WERI-Rb-1 (cell line): ENCODE measurements around the gene HSPBAP1.

Experiments
- DNase-seq: peaks from one replicate; pipeline ENCODE4 v3.0.0-alpha.2; 2020
- H3K27ac ChIP-seq: fragments of 250-450 bp; sonication (Bioruptor Pico); 2 replicates; pipeline ENCODE4 v1.5.1; 2020; ENCODE audit warnings: mild to moderate bottlenecking, moderate library complexity
- H3K27me3 ChIP-seq: fragments of 250-450 bp; sonication (Bioruptor Pico); 2 replicates; pipeline ENCODE4 v1.5.1; 2021; ENCODE audit warnings: mild to moderate bottlenecking, low read depth, moderate library complexity; ENCODE audit not compliant: insufficient read depth, severe bottlenecking
- H3K36me3 ChIP-seq: fragments of 250-450 bp; sonication (Bioruptor Pico); 2 replicates; pipeline ENCODE4 v1.5.1; 2020; ENCODE audit warnings: mild to moderate bottlenecking, moderate library complexity
- H3K4me3 ChIP-seq: 2 replicates; pipeline ENCODE4 v1.5.1; 2011; ENCODE audit warnings: low read depth, mild to moderate bottlenecking, control low read depth, low read length
- H3K9me3 ChIP-seq: fragments of 250-450 bp; sonication (Bioruptor Pico); 2 replicates; pipeline ENCODE4 v1.5.1; 2021; ENCODE audit warnings: mild to moderate bottlenecking, moderate library complexity; ENCODE audit not compliant: severe bottlenecking
- TF ChIP-seq, protein P1 (sequence below): IDR thresholded peaks from 2 replicates; pipeline ENCODE4 v1.5.1; 2011; ENCODE audit warnings: low read depth, mild to moderate bottlenecking, control low read depth, inconsistent platforms, low read length

Gene HSPBAP1

DNA sequence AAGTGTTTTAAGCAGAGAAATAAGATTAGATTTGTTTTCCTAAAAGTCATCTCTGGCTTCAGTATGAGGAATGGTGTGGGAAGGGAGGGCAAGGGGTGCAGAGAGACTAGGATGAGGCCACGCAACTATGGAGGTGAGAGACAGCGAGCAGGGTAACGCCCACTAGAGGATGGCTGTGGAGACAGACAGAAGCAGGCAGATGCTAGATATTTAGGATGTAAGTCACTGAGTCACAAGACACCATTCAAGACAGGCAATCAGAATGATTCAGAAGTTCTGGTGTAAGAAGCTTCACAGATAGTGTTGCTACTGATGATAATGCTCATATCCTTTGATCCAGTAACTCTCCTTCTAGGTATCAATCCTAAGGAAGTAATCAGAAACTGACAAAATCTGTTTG, 19.1 kb downstream of the HSPBAP1 start:
- TF ChIP-seq, protein P1, sequence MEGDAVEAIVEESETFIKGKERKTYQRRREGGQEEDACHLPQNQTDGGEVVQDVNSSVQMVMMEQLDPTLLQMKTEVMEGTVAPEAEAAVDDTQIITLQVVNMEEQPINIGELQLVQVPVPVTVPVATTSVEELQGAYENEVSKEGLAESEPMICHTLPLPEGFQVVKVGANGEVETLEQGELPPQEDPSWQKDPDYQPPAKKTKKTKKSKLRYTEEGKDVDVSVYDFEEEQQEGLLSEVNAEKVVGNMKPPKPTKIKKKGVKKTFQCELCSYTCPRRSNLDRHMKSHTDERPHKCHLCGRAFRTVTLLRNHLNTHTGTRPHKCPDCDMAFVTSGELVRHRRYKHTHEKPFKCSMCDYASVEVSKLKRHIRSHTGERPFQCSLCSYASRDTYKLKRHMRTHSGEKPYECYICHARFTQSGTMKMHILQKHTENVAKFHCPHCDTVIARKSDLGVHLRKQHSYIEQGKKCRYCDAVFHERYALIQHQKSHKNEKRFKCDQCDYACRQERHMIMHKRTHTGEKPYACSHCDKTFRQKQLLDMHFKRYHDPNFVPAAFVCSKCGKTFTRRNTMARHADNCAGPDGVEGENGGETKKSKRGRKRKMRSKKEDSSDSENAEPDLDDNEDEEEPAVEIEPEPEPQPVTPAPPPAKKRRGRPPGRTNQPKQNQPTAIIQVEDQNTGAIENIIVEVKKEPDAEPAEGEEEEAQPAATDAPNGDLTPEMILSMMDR, result peak; percentile 29; the same call in 1 of the 2 replicates
- H3K27me3 ChIP-seq, result no peaks in the 10 kb centered on the region
- H3K36me3 ChIP-seq, result peaks cover 4% of the 10 kb centered on the region
- H3K4me3 ChIP-seq, result no peak overlapping the region
- no peak overlapping the region for H3K27ac ChIP-seq
- DNase-seq, result no peak
- no peaks in the 10 kb centered on the region for H3K9me3 ChIP-seq

DNA sequence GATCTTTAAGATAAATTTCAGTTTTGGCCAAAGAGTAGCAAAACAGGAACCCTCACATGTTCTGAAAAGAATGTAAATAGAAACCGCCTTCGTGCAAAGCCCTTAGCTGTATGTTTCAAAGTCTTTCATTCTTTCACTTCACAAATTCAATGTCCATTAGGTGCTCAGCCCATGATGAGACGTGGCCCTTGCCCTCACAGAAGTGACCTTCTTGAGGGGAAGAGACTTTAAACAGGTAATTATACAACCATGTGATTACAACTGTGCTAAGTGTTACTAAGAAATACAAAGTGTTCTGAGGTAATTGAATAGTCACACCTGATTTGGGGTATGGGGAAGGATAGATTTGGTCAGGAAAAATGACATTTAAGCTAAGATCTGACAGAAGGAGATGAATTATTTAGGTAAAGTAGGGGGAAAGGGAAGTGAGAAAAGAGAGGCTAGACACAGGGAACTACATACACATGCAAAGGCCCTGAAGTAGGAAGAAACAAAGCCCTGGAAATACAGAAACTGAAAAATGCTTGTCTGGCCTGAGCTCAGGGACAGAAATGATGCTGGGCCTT, 19.6 kb downstream of the HSPBAP1 start:
- Histone ChIP-seq H3K27me3 (no peaks in the 10 kb centered on the region), H3K36me3 (peaks cover 4% of the 10 kb centered on the region), H3K27ac (no peak overlapping the region), H3K4me3 (no peak overlapping the region), H3K9me3 (no peaks in the 10 kb centered on the region)
- no peak for DNase-seq
- TF ChIP-seq, protein P1, result no peak

DNA sequence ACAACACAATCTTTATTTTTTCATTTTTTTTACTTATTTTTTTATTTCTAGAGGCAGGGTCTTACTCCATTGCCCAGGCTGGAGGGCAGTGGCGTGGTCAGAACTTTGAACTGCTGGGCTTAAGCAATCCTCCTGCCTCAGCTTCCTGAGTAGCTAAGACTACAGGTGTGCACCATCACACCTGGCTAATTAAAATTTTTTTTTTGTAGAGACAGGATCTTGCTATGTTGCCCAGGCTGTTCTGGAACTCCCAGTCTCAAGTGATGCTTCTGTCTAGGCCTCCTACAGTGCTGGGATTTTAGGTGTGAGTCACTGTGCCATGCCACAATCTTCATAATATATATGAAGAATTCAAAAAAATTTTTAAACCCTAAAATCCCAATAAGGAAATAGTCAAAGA, 20.8 kb downstream of the HSPBAP1 start:
- peaks cover 4% of the 10 kb centered on the region for H3K36me3 ChIP-seq
- no peaks in the 10 kb centered on the region for H3K9me3 ChIP-seq
- no peak for DNase-seq
- TF ChIP-seq, protein P1, result no peak
- H3K27me3 ChIP-seq, result no peaks in the 10 kb centered on the region
- H3K27ac ChIP-seq, result no peak overlapping the region
- no peak overlapping the region for H3K4me3 ChIP-seq

DNA sequence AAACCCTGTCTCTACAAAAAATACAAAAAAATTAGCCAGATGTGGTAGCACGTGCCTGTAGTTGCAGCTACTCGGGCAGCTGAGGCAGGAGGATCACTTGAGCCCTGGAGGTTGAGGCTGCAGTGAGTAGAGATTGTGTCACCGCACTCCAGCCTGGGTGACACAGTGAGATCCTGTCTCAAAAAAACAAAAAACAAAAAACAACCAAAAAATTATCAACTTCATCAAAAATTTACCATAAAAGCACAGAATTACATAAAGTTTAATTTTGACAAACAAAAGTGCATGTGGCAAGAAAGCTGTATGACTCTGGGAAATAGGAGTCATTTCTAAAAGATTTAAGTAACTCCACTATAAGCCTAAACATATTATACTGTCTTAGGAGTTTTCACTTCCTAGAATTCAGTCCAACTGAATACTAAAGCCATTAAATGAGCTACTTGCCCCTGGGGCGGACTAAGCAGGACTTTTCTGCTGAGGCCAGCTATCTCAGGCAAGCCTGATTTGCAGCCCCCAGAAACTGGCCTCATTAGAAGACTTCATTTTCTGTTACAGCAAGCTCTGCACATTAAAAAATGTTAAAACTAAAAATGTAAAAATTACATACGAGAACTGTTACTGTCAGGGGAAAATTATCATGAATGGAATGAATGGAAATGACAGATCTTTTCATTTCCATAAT, 23.0 kb downstream of the HSPBAP1 start:
- Histone ChIP-seq H3K27ac (no peak overlapping the region), H3K9me3 (no peaks in the 10 kb centered on the region), H3K36me3 (peaks cover 4% of the 10 kb centered on the region; the same call in 1 of the 2 replicates), H3K4me3 (no peak overlapping the region), H3K27me3 (no peaks in the 10 kb centered on the region)
- TF ChIP-seq, protein P1, result no peak
- no peak for DNase-seq

DNA sequence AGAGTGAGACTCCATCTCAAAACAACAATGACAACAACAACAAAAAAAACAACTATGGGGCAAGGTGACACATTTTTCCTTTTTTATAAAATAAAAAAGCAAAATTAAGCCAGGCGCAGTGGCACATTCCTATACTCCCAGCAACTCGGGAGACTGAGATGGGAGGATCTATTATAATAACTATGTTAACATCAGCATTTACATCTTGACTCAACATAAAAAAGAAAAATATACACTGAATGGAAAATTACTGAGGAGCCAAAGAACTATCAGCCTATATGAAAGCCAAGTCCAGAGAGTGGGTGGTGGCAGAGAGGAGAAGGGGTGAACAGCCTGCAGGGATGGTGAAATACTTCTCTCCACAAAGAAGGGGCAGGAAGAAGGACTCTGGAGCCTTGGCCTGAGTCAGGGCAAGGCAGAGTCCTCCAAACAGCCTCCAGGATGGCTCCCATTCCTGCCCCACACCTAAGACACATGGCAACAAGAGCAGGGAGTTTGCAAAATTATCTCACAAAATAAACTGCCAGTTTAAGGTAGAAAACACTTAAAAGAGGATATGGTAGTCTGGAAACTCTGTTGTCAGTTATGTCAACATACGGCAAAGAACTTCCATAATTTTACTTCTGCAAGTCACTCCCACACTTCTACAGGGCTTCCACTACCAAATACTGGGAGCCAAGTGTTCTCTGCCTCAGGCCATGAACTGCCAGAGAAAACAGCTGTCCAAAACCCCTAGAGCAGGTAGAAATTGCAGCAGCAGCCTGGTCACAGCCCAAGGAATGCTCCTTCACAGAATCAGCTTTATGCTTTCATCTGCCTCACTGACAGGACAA, 25.9 kb downstream of the HSPBAP1 start:
- H3K27me3 ChIP-seq, result no peaks in the 10 kb centered on the region
- TF ChIP-seq, protein P1, result no peak
- no peaks in the 10 kb centered on the region for H3K9me3 ChIP-seq
- H3K36me3 ChIP-seq, result peaks cover 4% of the 10 kb centered on the region; the same call in 1 of the 2 replicates
- no peak overlapping the region for H3K4me3 ChIP-seq
- no peak for DNase-seq
- H3K27ac ChIP-seq, result no peak overlapping the region
